ENCODE measurements around the gene SCRN2.

DNA sequence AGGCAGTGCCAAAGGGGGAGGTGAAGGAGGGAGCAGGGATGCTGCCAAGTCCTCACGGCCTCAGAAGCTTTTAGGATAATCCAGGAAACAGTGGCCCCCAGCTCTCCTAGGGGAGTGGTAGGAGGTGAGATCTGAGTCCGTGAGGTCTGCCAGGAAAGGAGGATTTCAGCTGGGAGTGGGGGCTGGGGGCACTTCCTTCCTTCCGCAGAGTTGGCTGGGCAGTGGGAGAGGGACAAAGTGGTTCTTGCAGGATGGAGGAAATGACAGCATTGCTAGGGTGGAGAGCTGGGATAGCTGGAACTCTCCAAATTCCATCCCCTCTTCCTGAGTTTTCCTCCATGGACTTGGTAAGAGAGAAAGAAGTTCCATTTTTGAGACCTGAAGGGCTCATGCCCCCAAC, 14.7 kb upstream of the SCRN2 start:
- TF ChIP-seq, protein P1, sequence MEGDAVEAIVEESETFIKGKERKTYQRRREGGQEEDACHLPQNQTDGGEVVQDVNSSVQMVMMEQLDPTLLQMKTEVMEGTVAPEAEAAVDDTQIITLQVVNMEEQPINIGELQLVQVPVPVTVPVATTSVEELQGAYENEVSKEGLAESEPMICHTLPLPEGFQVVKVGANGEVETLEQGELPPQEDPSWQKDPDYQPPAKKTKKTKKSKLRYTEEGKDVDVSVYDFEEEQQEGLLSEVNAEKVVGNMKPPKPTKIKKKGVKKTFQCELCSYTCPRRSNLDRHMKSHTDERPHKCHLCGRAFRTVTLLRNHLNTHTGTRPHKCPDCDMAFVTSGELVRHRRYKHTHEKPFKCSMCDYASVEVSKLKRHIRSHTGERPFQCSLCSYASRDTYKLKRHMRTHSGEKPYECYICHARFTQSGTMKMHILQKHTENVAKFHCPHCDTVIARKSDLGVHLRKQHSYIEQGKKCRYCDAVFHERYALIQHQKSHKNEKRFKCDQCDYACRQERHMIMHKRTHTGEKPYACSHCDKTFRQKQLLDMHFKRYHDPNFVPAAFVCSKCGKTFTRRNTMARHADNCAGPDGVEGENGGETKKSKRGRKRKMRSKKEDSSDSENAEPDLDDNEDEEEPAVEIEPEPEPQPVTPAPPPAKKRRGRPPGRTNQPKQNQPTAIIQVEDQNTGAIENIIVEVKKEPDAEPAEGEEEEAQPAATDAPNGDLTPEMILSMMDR (IDR thresholded peaks at IDR 0.05) = no peak
- no peak for TF ChIP-seq POLR2A (IDR thresholded peaks at IDR 0.05)
